Choroid plexus epithelial cell (primary cell): Measurements from ENCODE around the gene SLC27A3.

Source experiments
- DNase-seq: peaks from one replicate; pipeline ENCODE4 v3.0.0-alpha.2; 2010; ENCODE audit warnings: low read depth
- H3K4me3 ChIP-seq: 2 replicates; pipeline ENCODE4 v1.5.1; 2011; ENCODE audit warnings: low read depth, mild to moderate bottlenecking, control low read depth, low read length, moderate library complexity
- CTCF ChIP-seq: conservative IDR thresholded peaks from 2 replicates; pipeline ENCODE4 v1.5.1; 2011; ENCODE audit warnings: low read depth, mild to moderate bottlenecking, control low read depth, inconsistent platforms, low read length, moderate library complexity

SLC27A3 gene

GRCh38 chr1:153792631-153793041, 17.4 kb downstream of the SLC27A3 start:
- no peak overlapping the region for H3K4me3 ChIP-seq
- DNase-seq, result no peak
- TF ChIP-seq CTCF, result no peak

GRCh38 chr1:153793261-153793972, 18.2 kb downstream of the SLC27A3 start:
- no peak for TF ChIP-seq CTCF
- no peak for DNase-seq

GRCh38 chr1:153793973-153794615, 18.9 kb downstream of the SLC27A3 start:
- TF ChIP-seq CTCF, result no peak
- no peak for DNase-seq
- no peak overlapping the region for H3K4me3 ChIP-seq

More at GRCh38 chr1:153793261-153793972, 18.2 kb downstream of the SLC27A3 start:
- no peak overlapping the region for H3K4me3 ChIP-seq

GRCh38 chr1:153794624-153795329, 19.6 kb downstream of the SLC27A3 start:
- no peak for DNase-seq
- H3K4me3 ChIP-seq, result no peak overlapping the region
- TF ChIP-seq CTCF, result no peak

- no peak for DNase-seq
- no peak for TF ChIP-seq CTCF
- no peak overlapping the region for H3K4me3 ChIP-seq
These were observed 20.2 kb downstream of the SLC27A3 start for GRCh38 chr1:153795330-153795837.

GRCh38 chr1:153795934-153796785, 21.0 kb downstream of the SLC27A3 start:
- DNase-seq, result no peak
- TF ChIP-seq CTCF, result no peak
- no peak overlapping the region for H3K4me3 ChIP-seq
